Central memory CD8-positive, alpha-beta T cell (primary cell): ENCODE results near the gene USH2A.

ENCODE experiments used
- ATAC-seq: fragments of 150-1000 bp; cut with Tn5 transposase; replicated peaks from 2 replicates; pipeline ENCODE4 v1.10.0; 2022; ENCODE audit warnings: mild to moderate bottlenecking, moderate FRiP score, moderate number of reproducible peaks; ENCODE audit not compliant: poor library complexity, severe bottlenecking; ENCODE audit errors: extremely low read depth
- DNase-seq, 2 donors: peaks; one replicate each; pipeline ENCODE4 v3.0.0; 2021; ENCODE audit warnings: low spot score in 2 of 2
- H3K27ac Mint-ChIP-seq: one replicate; pipeline ENCODE4 v1.8.0; 2022; ENCODE audit warnings: low read depth, mild to moderate bottlenecking, moderate library complexity, mixed read lengths
- H3K27me3 Mint-ChIP-seq: one replicate; pipeline ENCODE4 v1.8.0; 2022; ENCODE audit warnings: mixed read lengths
- H3K36me3 Mint-ChIP-seq: one replicate; pipeline ENCODE4 v1.8.0; 2022; ENCODE audit warnings: mild to moderate bottlenecking, moderate library complexity, mixed read lengths; ENCODE audit not compliant: insufficient read depth
- H3K4me1 Mint-ChIP-seq: one replicate; pipeline ENCODE4 v1.8.0; 2022; ENCODE audit warnings: mixed read lengths
- H3K4me3 Mint-ChIP-seq: one replicate; pipeline ENCODE4 v1.8.0; 2022; ENCODE audit warnings: mild to moderate bottlenecking, moderate library complexity, mixed read lengths
- H3K9me3 Mint-ChIP-seq: one replicate; pipeline ENCODE4 v1.8.0; 2022; ENCODE audit warnings: mixed read lengths

The USH2A gene

DNA sequence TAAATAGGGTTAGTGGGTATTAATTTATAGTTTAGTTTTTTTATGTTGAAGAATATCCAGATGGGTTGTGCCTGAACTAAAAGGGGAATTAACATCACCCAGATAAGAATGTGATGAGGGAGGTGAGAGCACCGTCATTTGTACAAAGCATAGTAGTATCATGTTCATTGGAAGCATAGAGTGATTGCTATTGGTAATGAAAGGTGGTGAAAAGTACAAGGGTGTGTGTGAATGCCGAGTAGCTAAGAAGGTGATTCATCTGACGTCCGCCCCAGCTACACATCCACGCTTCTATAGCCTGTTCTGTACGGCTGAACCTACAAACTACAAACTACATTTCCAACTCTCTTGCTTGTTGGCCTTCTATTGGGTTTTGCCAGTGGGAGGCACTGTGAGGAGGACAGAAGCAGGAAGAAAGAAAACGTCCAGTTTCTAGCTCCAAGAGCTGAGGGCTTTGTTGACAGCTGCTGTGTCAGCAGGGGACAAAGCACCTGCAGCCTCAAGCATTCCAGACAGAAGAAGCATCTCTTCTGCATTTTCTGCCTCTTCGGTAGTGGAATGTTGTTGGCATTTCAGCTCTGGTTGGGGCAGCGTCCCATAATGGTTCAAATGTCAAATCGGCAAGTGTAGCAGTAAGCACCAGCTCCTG lies 451.3 kb downstream of the USH2A start:
- Mint-ChIP-seq H3K36me3 (no peaks in the 10 kb centered on the region), H3K27ac (no peak overlapping the region), H3K27me3 (no peaks in the 10 kb centered on the region), H3K4me3 (no peak overlapping the region), H3K9me3 (peaks cover 13% of the 10 kb centered on the region), H3K4me1 (no peaks in the 10 kb centered on the region)
- ATAC-seq (no peak), DNase-seq (no peak)

DNA sequence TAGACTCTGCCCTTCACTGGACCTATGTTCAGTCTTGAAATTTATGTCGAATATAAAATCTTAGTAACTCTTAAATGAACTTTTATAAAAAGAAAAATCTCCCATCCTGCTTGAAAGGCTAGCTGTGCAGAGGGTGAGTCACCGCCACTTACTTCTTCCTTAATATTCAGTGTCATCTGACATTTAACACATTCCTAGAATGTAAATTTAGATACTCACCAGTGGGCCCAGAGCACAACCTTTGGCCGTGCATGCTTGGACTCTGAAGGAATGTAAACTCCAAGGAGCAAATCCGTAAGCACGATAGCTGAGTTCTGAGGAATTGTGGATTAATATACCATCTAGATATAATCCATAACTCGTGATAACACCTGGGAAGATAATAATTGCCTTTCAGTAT lies 452.8 kb downstream of the USH2A start:
- Mint-ChIP-seq H3K36me3 (no peaks in the 10 kb centered on the region), H3K4me1 (no peaks in the 10 kb centered on the region), H3K27me3 (no peaks in the 10 kb centered on the region), H3K27ac (no peak overlapping the region), H3K4me3 (no peak overlapping the region), H3K9me3 (peaks cover 9% of the 10 kb centered on the region)
- ATAC-seq: no peak
- no peak for DNase-seq

DNA sequence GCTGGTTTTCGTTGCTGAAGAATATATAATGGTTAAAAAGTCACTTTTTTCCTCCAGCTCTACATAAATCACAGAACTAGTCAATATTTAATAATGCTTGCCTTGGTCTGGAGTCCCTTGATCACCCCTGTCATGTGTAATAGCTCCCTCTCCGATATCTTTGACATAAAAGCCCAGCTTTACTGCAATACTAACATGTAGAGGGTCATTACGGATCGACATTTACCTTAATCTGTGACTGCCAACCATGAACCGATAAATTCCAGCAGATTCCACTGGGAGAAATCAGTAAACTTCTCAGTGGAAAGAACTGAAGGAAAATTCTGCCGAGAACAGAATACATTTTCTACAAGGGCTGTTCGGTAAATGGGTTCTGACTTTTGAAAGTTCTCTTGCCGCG lies 459.6 kb downstream of the USH2A start:
- peaks cover 6% of the 10 kb centered on the region for H3K9me3 Mint-ChIP-seq
- no peaks in the 10 kb centered on the region for H3K27me3 Mint-ChIP-seq
- H3K4me1 Mint-ChIP-seq: no peaks in the 10 kb centered on the region
- no peak for DNase-seq
- H3K27ac Mint-ChIP-seq: no peak overlapping the region
- H3K36me3 Mint-ChIP-seq: no peaks in the 10 kb centered on the region
- ATAC-seq: no peak
- H3K4me3 Mint-ChIP-seq: no peak overlapping the region

DNA sequence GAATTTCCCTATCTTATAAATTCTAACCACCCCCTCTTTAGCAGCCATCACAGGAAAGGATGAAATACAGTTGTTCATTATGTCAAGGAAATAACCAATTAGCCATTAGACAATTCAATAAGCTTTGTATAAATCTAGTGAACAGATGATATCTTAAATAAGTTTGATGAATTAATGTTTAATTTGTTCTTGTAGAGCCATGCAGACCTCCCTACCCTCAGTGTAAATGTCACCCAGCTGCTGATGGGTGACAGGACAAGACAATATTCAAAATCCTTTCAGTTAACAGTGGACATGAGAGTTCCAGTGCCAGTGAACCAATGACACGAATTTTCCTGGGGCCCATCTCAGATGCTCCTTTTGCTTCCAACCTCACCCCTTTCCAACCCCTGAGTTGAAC lies 460.2 kb downstream of the USH2A start:
- H3K27ac Mint-ChIP-seq: no peak overlapping the region
- no peaks in the 10 kb centered on the region for H3K27me3 Mint-ChIP-seq
- ATAC-seq (no peak), DNase-seq (no peak)
- peaks cover 6% of the 10 kb centered on the region for H3K9me3 Mint-ChIP-seq
- no peaks in the 10 kb centered on the region for H3K4me1 Mint-ChIP-seq
- no peak overlapping the region for H3K4me3 Mint-ChIP-seq
- no peaks in the 10 kb centered on the region for H3K36me3 Mint-ChIP-seq

DNA sequence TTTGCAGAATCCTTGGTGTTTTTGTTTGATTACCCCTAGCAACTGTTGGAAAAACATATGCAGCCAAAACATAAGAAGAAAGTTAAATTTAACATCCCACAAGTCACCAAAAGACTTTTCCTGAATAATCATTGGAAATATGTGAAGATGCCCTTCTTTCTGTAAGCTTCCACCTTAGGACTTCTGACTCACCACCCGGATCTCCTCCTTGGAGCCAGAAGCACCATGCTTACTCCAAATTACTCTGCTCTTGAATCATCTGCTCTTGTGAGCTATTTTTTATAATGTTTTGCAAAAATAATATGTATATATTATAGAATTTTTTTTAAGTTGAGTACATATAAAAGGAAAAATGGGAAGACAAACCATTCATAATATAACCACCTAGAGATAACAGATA lies 464.4 kb downstream of the USH2A start:
- no peak overlapping the region for H3K27ac Mint-ChIP-seq
- no peak overlapping the region for H3K4me3 Mint-ChIP-seq
- peaks cover 12% of the 10 kb centered on the region for H3K9me3 Mint-ChIP-seq
- DNase-seq (no peak), ATAC-seq (no peak)
- H3K36me3 Mint-ChIP-seq: no peaks in the 10 kb centered on the region
- H3K27me3 Mint-ChIP-seq: no peaks in the 10 kb centered on the region
- no peaks in the 10 kb centered on the region for H3K4me1 Mint-ChIP-seq

DNA sequence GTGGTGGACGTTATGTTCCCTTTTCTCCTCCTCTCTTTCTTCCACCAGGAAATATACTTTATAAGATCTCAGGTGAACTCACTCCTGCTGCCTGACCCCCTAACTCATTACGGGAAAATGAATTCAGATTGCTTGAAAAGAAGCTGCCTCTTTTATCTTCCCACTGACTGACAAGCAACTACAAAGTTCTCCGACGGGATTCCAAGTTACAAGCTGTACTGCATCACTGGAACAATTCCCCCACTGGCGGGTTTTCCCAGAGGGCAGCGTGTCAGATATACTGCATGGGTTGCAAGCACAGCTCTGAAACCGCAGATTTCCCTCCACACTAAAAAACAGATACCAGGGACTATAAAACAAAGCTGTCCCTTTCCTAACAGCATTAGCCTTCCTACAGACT lies 465.6 kb downstream of the USH2A start:
- no peaks in the 10 kb centered on the region for H3K27me3 Mint-ChIP-seq
- no peak overlapping the region for H3K4me3 Mint-ChIP-seq
- no peaks in the 10 kb centered on the region for H3K36me3 Mint-ChIP-seq
- H3K4me1 Mint-ChIP-seq: no peaks in the 10 kb centered on the region
- peaks cover 6% of the 10 kb centered on the region for H3K9me3 Mint-ChIP-seq
- no peak for DNase-seq
- no peak overlapping the region for H3K27ac Mint-ChIP-seq
- ATAC-seq: no peak

DNA sequence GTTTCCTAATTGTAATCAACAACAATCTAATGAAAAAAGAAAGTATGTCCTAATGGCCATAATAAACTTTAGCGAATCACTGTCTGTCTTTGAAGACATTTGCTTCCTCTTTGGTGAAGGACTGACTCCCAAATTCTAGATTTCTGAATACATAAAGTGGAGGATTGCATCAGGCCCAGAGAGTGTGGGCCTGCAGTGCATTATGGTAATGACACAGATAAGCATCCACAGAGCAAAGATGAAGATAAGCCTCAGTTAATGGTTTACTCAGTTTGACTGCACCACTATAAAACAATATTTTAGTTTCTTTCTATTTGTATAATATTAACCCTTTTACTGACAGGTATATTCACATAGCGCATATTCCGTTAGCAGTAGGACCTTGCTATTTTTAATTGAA lies 490.7 kb downstream of the USH2A start:
- no peak overlapping the region for H3K4me3 Mint-ChIP-seq
- no peaks in the 10 kb centered on the region for H3K27me3 Mint-ChIP-seq
- ATAC-seq (no peak), DNase-seq (no peak)
- no peak overlapping the region for H3K27ac Mint-ChIP-seq
- no peaks in the 10 kb centered on the region for H3K9me3 Mint-ChIP-seq
- H3K36me3 Mint-ChIP-seq: no peaks in the 10 kb centered on the region
- no peaks in the 10 kb centered on the region for H3K4me1 Mint-ChIP-seq

DNA sequence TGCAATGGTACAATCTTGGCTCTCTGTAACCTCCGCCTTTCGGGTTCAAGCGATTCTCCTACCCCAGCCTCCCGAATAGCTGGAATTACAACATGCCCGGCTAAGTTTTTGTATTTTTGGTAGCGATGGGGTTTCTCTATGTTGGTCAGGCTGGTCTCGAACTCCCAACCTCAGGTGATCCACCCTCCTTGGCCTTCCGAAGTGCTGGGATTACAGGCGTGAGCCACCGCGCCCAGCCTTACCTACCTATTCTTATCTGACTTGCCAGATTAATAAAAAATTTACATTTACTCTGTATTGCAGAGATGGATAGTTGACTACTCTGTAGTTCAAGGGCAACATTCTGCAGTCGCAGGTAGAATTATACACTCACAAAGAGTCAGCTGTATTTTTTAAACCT lies 496.6 kb downstream of the USH2A start:
- no peak overlapping the region for H3K4me3 Mint-ChIP-seq
- DNase-seq (no peak), ATAC-seq (no peak)

DNA sequence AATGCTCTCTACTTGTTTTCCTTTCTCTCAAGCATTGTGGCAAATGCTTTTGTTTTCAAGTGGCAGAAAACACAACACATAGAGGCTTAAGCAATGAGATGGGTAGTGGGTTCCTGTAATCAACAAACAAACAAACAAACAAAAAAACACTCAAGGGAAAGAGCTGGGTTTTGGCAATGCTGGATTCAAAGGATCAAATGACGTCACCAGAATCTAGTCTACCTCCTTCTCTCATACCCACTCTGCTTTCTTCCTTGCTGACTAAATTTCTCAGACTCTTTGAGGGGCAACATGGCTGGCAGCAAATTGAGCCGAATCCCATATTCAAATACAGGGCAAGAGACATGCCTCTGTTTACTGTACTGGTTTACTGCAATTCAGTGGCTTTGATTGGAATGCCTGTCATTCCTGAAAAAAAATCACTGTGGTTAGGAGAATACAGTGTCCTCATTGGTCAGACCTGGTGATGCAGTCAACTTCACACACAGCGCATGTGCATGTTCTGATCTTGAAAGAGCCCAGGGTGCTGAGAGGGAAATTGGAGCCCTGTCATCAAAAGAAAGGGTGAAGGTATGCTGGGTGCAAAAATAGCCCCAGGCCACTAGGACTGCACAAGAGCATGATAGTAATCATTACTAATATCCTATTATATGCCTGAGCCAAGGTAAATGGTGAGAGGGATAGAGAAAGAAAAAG lies 500.0 kb downstream of the USH2A start:
- ATAC-seq (no peak), DNase-seq (no peak)
- no peak overlapping the region for H3K27ac Mint-ChIP-seq
- H3K27me3 Mint-ChIP-seq: no peaks in the 10 kb centered on the region
- no peaks in the 10 kb centered on the region for H3K36me3 Mint-ChIP-seq
- no peak overlapping the region for H3K4me3 Mint-ChIP-seq
- no peaks in the 10 kb centered on the region for H3K9me3 Mint-ChIP-seq
- no peaks in the 10 kb centered on the region for H3K4me1 Mint-ChIP-seq

More for the DNA sequence above, 496.6 kb downstream of the USH2A start:
- Mint-ChIP-seq H3K4me1 (no peaks in the 10 kb centered on the region), H3K27ac (no peak overlapping the region), H3K9me3 (no peaks in the 10 kb centered on the region), H3K27me3 (no peaks in the 10 kb centered on the region), H3K36me3 (no peaks in the 10 kb centered on the region)

DNA sequence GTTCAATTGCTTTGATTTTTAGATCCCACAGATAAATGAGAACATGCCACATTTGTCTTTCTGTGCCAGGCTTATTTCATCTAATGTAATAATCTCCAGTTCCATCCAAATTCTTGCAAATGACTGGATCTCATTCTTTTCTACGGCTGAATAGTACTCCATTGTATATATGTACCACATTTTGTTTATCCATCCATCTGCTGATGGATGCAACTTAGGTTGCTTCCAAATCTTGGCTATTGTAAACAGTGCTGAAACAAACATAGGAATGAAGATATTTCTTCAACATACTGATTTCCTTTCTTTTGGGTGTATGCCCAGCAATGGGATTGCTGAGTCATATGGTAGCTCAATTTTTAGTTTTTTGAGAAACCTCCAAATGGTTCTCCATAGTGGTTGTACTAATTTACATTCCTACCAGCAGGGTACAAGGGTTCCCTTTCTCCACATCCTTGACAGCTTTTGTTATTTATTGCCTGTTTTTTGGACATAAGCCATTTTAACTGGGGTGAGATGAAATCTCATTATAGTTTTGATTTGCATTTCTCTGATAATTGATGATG lies 511.8 kb downstream of the USH2A start:
- H3K27me3 Mint-ChIP-seq: no peaks in the 10 kb centered on the region
- H3K9me3 Mint-ChIP-seq: peaks cover 38% of the 10 kb centered on the region
- H3K27ac Mint-ChIP-seq: no peak overlapping the region
- H3K36me3 Mint-ChIP-seq: no peaks in the 10 kb centered on the region
- no peak for ATAC-seq
- no peaks in the 10 kb centered on the region for H3K4me1 Mint-ChIP-seq
- H3K4me3 Mint-ChIP-seq: no peak overlapping the region
- no peak for DNase-seq

DNA sequence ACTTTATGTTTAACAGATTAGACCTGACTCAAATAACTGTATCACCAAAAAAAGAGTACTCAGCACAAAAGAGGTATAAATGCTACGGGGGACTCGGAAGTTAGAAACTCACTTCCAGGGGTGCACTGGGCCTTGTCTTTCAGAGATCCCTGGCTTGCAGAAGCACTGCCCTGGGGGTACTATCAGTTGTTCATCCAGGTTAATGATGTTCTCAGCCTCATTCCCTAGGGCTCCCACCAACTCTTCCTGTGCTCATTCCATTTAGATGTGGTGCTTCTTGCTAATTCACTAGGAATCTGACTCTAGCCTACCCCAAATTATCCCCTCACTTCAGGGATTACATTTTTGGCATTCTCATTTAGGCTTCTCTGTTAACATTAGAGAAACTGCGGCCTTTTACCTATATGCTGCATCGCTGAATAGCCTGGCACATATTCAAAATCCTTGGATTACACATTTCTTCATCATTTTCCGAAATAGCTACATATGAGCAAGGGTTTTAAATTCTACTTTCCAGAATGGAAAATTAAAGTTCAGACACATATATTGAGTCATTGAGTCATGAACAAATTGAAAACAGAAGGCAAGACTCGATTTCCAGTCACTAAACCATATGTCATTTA lies 517.6 kb downstream of the USH2A start:
- no peak for DNase-seq
- no peak overlapping the region for H3K27ac Mint-ChIP-seq
- no peak for ATAC-seq
- no peaks in the 10 kb centered on the region for H3K36me3 Mint-ChIP-seq
- H3K27me3 Mint-ChIP-seq: no peaks in the 10 kb centered on the region
- H3K9me3 Mint-ChIP-seq: peaks cover 32% of the 10 kb centered on the region
- no peak overlapping the region for H3K4me3 Mint-ChIP-seq
- no peaks in the 10 kb centered on the region for H3K4me1 Mint-ChIP-seq

DNA sequence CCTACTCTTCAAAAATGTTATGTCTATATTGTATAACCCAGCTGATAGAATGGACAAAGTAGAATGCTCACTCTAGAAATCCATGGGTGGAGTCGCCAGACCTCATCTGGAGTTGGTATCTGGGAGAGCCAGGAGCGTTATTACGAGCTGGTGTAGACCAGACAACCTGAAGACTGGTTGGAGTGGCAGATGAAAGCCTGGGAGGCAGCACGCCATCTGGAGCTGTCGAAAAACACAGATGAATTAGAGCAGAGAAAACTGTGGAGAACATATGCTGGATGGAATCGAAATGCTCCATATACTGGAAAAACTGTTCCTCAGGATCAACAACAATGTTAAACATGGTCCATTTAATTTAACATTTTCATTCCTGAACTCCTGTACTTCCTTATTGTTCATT lies 522.6 kb downstream of the USH2A start:
- DNase-seq (no peak), ATAC-seq (no peak)
- H3K36me3 Mint-ChIP-seq: no peaks in the 10 kb centered on the region
- peaks cover 21% of the 10 kb centered on the region for H3K9me3 Mint-ChIP-seq
- H3K4me1 Mint-ChIP-seq: no peaks in the 10 kb centered on the region
- no peak overlapping the region for H3K4me3 Mint-ChIP-seq
- no peak overlapping the region for H3K27ac Mint-ChIP-seq
- no peaks in the 10 kb centered on the region for H3K27me3 Mint-ChIP-seq

DNA sequence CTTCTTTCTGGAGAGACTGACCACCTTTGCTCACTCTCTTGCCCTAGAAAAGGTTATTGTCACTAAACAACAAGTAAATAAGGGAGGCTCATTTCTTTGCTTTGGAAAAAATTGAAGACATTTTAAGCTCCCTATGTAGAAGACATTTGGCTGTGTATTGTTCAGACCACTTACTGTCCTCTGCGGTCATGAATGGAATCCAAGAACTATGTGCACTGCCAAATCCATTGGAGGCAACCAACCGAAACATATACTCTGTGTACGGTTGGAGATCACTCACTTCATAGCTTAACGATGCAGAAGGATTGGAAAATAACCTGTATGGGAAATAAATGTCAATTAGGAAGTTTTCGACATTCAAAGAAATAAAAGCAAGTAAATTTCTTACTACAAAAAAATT lies 523.3 kb downstream of the USH2A start:
- no peak overlapping the region for H3K27ac Mint-ChIP-seq
- ATAC-seq: no peak

More for the DNA sequence above, 523.3 kb downstream of the USH2A start:
- Mint-ChIP-seq H3K4me3 (no peak overlapping the region), H3K4me1 (no peaks in the 10 kb centered on the region), H3K36me3 (no peaks in the 10 kb centered on the region), H3K27me3 (no peaks in the 10 kb centered on the region), H3K9me3 (peaks cover 24% of the 10 kb centered on the region)
- DNase-seq: no peak
